Measurements from ENCODE around the gene DNMT3A. TPM values are rescaled to one million over a fixed set of nuclear protein-coding genes. Genes with fewer than 3 reads are reported as not detected.

The DNMT3A gene
- total RNA-seq, 1 donor from 2014 or later: 9.5 TPM

GRCh38 chr2:25197336-25198208 lies 144.2 kb downstream of the DNMT3A start:
- no peak for ATAC-seq

- ATAC-seq: no peak
Measured at GRCh38 chr2:25194576-25195122, 147.1 kb downstream of the DNMT3A start.

- no peak for ATAC-seq
Measured at GRCh38 chr2:25190536-25190935, 151.2 kb downstream of the DNMT3A start.

GRCh38 chr2:25188405-25188804 lies 153.3 kb downstream of the DNMT3A start:
- ATAC-seq: no peak

- ATAC-seq: no peak
Measured at GRCh38 chr2:25187729-25188350, 153.9 kb downstream of the DNMT3A start.

- peak; percentile 100 for ATAC-seq
Measured at GRCh38 chr2:25184254-25184653, 157.5 kb downstream of the DNMT3A start.

- ATAC-seq: peak; percentile 26
Measured at GRCh38 chr2:25178976-25179375, 162.7 kb downstream of the DNMT3A start.

Other genes with a start within 250 kb of the DNMT3A start
- 0.44 TPM for gene POMC, start 173.3 kb downstream of the DNMT3A start, total RNA-seq

All from esophagus mucosa (tissue), 1 donor.